GM21717 (cell line): Measurements from ENCODE around the gene UGT1A4.

Experiments
- ATAC-seq: cut with Tn5 transposase; IDR thresholded peaks from one replicate; pipeline ENCODE4 v1.9.1; 2021; ENCODE audit warnings: mild to moderate bottlenecking, moderate library complexity; ENCODE audit not compliant: unreplicated experiment

UGT1A4 gene

GRCh38 chr2:233807966-233808935 lies 89.7 kb downstream of the UGT1A4 start:
- ATAC-seq, result no peak

GRCh38 chr2:233810385-233810784 lies 91.8 kb downstream of the UGT1A4 start:
- no peak for ATAC-seq

- no peak for ATAC-seq
These were observed 92.6 kb downstream of the UGT1A4 start for GRCh38 chr2:233811087-233811486.

- ATAC-seq, result no peak
These were observed 93.2 kb downstream of the UGT1A4 start for GRCh38 chr2:233811732-233812131.

GRCh38 chr2:233813236-233814055 lies 94.9 kb downstream of the UGT1A4 start:
- ATAC-seq, result no peak

GRCh38 chr2:233814056-233814835 lies 95.7 kb downstream of the UGT1A4 start:
- no peak for ATAC-seq

GRCh38 chr2:233815861-233816260 lies 97.3 kb downstream of the UGT1A4 start:
- no peak for ATAC-seq

- no peak for ATAC-seq
These were observed 97.8 kb downstream of the UGT1A4 start for GRCh38 chr2:233816334-233816733.

- ATAC-seq, result no peak
These were observed 98.2 kb downstream of the UGT1A4 start for GRCh38 chr2:233816771-233817170.

- no peak for ATAC-seq
These were observed 98.9 kb downstream of the UGT1A4 start for GRCh38 chr2:233817361-233817911.

- no peak for ATAC-seq
These were observed 99.6 kb downstream of the UGT1A4 start for GRCh38 chr2:233817995-233818638.

GRCh38 chr2:233818639-233819621 lies 100.4 kb downstream of the UGT1A4 start:
- ATAC-seq, result no peak

- ATAC-seq, result no peak
These were observed 101.6 kb downstream of the UGT1A4 start for GRCh38 chr2:233819884-233820773.

GRCh38 chr2:233820774-233821105 lies 102.2 kb downstream of the UGT1A4 start:
- no peak for ATAC-seq

GRCh38 chr2:233821196-233821595 lies 102.7 kb downstream of the UGT1A4 start:
- no peak for ATAC-seq

GRCh38 chr2:233821709-233822100 lies 103.2 kb downstream of the UGT1A4 start:
- ATAC-seq, result no peak

GRCh38 chr2:233822101-233822771 lies 103.7 kb downstream of the UGT1A4 start:
- no peak for ATAC-seq
